HL-60 (cell line): Measurements from ENCODE around the gene CD164L2.
A peak's percentile ranks its signal among the peaks of the same experiment; 100 is the strongest.

Source experiments
- DNase-seq, 2 experiments: peaks; one replicate each; pipeline ENCODE4 v3.0.0-alpha.2; 2010 to 2020; ENCODE audit warnings: low read depth in 1 of 2, low spot score in 1 of 2
- H3K27ac ChIP-seq: fragments of 250-450 bp; sonication (Bioruptor Pico); replicated peaks from 2 replicates; pipeline ENCODE4 v1.5.1; 2020; ENCODE audit warnings: mild to moderate bottlenecking, moderate library complexity
- H3K27me3 ChIP-seq: fragments of 250-450 bp; sonication (Bioruptor Pico); 2 replicates; pipeline ENCODE4 v1.5.1; 2021; ENCODE audit warnings: mild to moderate bottlenecking, moderate library complexity; ENCODE audit not compliant: insufficient read depth, poor library complexity, severe bottlenecking
- H3K4me3 ChIP-seq: replicated peaks from 2 replicates; pipeline ENCODE4 v1.5.1; 2011; ENCODE audit warnings: mild to moderate bottlenecking, control low read depth, low read length; ENCODE audit not compliant: insufficient read depth
- GABPA ChIP-seq: IDR thresholded peaks from 2 replicates; pipeline ENCODE4 v1.6.1; 2012; ENCODE audit warnings: low read depth
- POLR2AphosphoS5 ChIP-seq: IDR thresholded peaks from 2 replicates; pipeline ENCODE4 v1.6.1; 2012; ENCODE audit warnings: low read depth
- SPI1 ChIP-seq: IDR thresholded peaks from 2 replicates; pipeline ENCODE4 v1.6.1; 2012; ENCODE audit warnings: low read depth, mild to moderate bottlenecking, borderline replicate concordance
- TF ChIP-seq, protein P1 (sequence below): IDR thresholded peaks from 2 replicates; pipeline ENCODE4 v1.6.1; 2012; ENCODE audit warnings: low read depth; ENCODE audit not compliant: insufficient replicate concordance
- TF ChIP-seq, protein P2 (sequence below): IDR thresholded peaks from one replicate; pipeline ENCODE4 v1.5.1; 2011; ENCODE audit warnings: low read length, control low read depth, inconsistent platforms; ENCODE audit not compliant: insufficient read depth

CD164L2 gene

DNA sequence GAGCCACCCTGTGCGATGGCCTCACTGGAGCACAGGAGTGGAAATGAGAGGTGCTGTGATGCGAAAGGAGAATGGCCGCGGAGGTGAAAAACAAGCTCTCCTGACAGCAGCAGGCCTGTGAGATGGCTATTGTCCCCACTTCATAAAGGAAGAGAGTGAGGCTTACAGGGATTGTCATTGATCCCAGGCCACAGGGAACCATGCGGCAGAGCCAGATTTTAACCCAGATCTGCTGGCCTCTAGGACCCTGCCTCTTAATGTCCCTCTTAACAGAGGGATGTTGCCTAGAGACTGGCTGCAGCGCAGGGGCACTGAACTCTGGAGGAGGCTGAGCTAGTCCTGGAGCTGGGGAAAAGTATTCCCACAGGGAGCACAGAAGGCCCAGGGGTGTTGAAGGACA lies 44.4 kb downstream of the CD164L2 start:
- Histone ChIP-seq H3K27ac (peak overlapping the region; percentile 34), H3K4me3 (no peak overlapping the region), H3K27me3 (no peaks in the 10 kb centered on the region)
- no peak for DNase-seq
- TF ChIP-seq POLR2AphosphoS5: no peak
- TF ChIP-seq GABPA: no peak
- TF ChIP-seq, protein P1, sequence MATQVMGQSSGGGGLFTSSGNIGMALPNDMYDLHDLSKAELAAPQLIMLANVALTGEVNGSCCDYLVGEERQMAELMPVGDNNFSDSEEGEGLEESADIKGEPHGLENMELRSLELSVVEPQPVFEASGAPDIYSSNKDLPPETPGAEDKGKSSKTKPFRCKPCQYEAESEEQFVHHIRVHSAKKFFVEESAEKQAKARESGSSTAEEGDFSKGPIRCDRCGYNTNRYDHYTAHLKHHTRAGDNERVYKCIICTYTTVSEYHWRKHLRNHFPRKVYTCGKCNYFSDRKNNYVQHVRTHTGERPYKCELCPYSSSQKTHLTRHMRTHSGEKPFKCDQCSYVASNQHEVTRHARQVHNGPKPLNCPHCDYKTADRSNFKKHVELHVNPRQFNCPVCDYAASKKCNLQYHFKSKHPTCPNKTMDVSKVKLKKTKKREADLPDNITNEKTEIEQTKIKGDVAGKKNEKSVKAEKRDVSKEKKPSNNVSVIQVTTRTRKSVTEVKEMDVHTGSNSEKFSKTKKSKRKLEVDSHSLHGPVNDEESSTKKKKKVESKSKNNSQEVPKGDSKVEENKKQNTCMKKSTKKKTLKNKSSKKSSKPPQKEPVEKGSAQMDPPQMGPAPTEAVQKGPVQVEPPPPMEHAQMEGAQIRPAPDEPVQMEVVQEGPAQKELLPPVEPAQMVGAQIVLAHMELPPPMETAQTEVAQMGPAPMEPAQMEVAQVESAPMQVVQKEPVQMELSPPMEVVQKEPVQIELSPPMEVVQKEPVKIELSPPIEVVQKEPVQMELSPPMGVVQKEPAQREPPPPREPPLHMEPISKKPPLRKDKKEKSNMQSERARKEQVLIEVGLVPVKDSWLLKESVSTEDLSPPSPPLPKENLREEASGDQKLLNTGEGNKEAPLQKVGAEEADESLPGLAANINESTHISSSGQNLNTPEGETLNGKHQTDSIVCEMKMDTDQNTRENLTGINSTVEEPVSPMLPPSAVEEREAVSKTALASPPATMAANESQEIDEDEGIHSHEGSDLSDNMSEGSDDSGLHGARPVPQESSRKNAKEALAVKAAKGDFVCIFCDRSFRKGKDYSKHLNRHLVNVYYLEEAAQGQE: no peak

- no peaks in the 10 kb centered on the region for H3K27me3 ChIP-seq
- no peak overlapping the region for H3K27ac ChIP-seq
- no peak overlapping the region for H3K4me3 ChIP-seq
- no peak for DNase-seq
- TF ChIP-seq SPI1: no peak
- TF ChIP-seq, protein P2, sequence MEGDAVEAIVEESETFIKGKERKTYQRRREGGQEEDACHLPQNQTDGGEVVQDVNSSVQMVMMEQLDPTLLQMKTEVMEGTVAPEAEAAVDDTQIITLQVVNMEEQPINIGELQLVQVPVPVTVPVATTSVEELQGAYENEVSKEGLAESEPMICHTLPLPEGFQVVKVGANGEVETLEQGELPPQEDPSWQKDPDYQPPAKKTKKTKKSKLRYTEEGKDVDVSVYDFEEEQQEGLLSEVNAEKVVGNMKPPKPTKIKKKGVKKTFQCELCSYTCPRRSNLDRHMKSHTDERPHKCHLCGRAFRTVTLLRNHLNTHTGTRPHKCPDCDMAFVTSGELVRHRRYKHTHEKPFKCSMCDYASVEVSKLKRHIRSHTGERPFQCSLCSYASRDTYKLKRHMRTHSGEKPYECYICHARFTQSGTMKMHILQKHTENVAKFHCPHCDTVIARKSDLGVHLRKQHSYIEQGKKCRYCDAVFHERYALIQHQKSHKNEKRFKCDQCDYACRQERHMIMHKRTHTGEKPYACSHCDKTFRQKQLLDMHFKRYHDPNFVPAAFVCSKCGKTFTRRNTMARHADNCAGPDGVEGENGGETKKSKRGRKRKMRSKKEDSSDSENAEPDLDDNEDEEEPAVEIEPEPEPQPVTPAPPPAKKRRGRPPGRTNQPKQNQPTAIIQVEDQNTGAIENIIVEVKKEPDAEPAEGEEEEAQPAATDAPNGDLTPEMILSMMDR: no peak
- TF ChIP-seq, protein P1: no peak
- TF ChIP-seq POLR2AphosphoS5: no peak
- no peak for TF ChIP-seq GABPA
These were observed 46.4 kb downstream of the CD164L2 start for GRCh38 chr1:27336756-27337155.

GRCh38 chr1:27335506-27336422 lies 47.4 kb downstream of the CD164L2 start:
- H3K27me3 ChIP-seq: no peaks in the 10 kb centered on the region
- TF ChIP-seq, protein P1: no peak
- TF ChIP-seq GABPA: no peak
- TF ChIP-seq, protein P2: no peak
- TF ChIP-seq POLR2AphosphoS5: no peak
- TF ChIP-seq SPI1: no peak
- DNase-seq: no peak
- no peak overlapping the region for H3K4me3 ChIP-seq
- H3K27ac ChIP-seq: no peak overlapping the region
